SJCRH30 (cell line): ENCODE data around the gene ATP6V1G2. TPM values are rescaled to one million over a fixed set of nuclear protein-coding genes. Genes with fewer than 3 reads are reported as not detected.
"Not testable (repeated sequence)": the region's sequence is repeated elsewhere in the genome, so short reads cannot be mapped to it uniquely, and the experiment has no call there.

Experiments used
- DNase-seq, 2 experiments: peaks; one replicate each; pipeline ENCODE4 v3.0.0-alpha.2; 2015 to 2020
- H3K27ac ChIP-seq: fragments of 250-450 bp; sonication (Bioruptor Pico); 2 replicates; pipeline ENCODE4 v1.5.1; 2020; ENCODE audit warnings: mild to moderate bottlenecking, moderate library complexity
- H3K27me3 ChIP-seq: fragments of 250-450 bp; sonication (Bioruptor Pico); 2 replicates; pipeline ENCODE4 v1.5.1; 2020; ENCODE audit warnings: mild to moderate bottlenecking, moderate library complexity
- H3K36me3 ChIP-seq: fragments of 250-450 bp; sonication (Bioruptor Pico); 2 replicates; pipeline ENCODE4 v1.5.1; 2020; ENCODE audit warnings: mild to moderate bottlenecking, moderate library complexity
- H3K4me1 ChIP-seq: fragments of 250-450 bp; sonication (Bioruptor Pico); 2 replicates; pipeline ENCODE4 v1.5.1; 2020; ENCODE audit warnings: mild to moderate bottlenecking, moderate library complexity
- H3K4me3 ChIP-seq: fragments of 250-450 bp; sonication (Bioruptor Pico); 2 replicates; pipeline ENCODE4 v1.5.1; 2020; ENCODE audit warnings: mild to moderate bottlenecking, moderate library complexity
- H3K9me3 ChIP-seq: fragments of 250-450 bp; sonication (Bioruptor Pico); replicated peaks from 2 replicates; pipeline ENCODE4 v1.5.1; 2020; ENCODE audit warnings: mild to moderate bottlenecking, moderate library complexity
- total RNA-seq: library from RNA; depleted of rRNA; stranded (reverse); fragments of >200 nt; shearing (Covaris generic); gene quantifications from 2 replicates; pipeline ENCODE4 v1.2.3, GENCODE V29; 2014; rRNA removed

Gene ATP6V1G2
- total RNA-seq, 1 experiment from 2014 or later: 0.91 TPM

- DNase-seq: no peak
- Histone ChIP-seq H3K27me3 (no peaks in the 10 kb centered on the region), H3K36me3 (no peaks in the 10 kb centered on the region), H3K4me1 (no peaks in the 10 kb centered on the region), H3K4me3 (no peak overlapping the region), H3K9me3 (no peaks in the 10 kb centered on the region), H3K27ac (no peak overlapping the region)
Measured at GRCh38 chr6:31498748-31499147, 47.7 kb downstream of the ATP6V1G2 start.

- Histone ChIP-seq H3K9me3 (no peaks in the 10 kb centered on the region), H3K4me1 (no peaks in the 10 kb centered on the region), H3K36me3 (no peaks in the 10 kb centered on the region), H3K4me3 (no peak within 1 kb of the TSS), H3K27ac (no peak within 1 kb of the TSS), H3K27me3 (no peaks in the 10 kb centered on the region)
- DNase-seq: no peak
Measured at GRCh38 chr6:31497531-31498476, 48.6 kb downstream of the ATP6V1G2 start, which contains the start of gene MICB. TSS of gene MICB (plus strand) at chr6:31498145. CDS start at chr6:31498194, 49 bp downstream.

GRCh38 chr6:31496826-31497225 is 49.6 kb downstream of the ATP6V1G2 start:
- H3K27ac ChIP-seq, H3K9me3 ChIP-seq, H3K4me3 ChIP-seq, DNase-seq, H3K4me1 ChIP-seq, H3K36me3 ChIP-seq, H3K27me3 ChIP-seq: not testable (repeated sequence)

GRCh38 chr6:31495580-31495979 is 50.8 kb downstream of the ATP6V1G2 start:
- Histone ChIP-seq H3K27me3 (no peaks in the 10 kb centered on the region), H3K4me3 (no peak overlapping the region), H3K27ac (no peak overlapping the region), H3K9me3 (no peaks in the 10 kb centered on the region), H3K36me3 (no peaks in the 10 kb centered on the region), H3K4me1 (no peaks in the 10 kb centered on the region)
- no peak for DNase-seq

Other genes with a start within 250 kb of the ATP6V1G2 start
- gene HLA-B, start 189.4 kb downstream of the ATP6V1G2 start, total RNA-seq: not detected in 2 replicates
- 6.8 and 7.7 TPM in 2 replicates for gene MICA, start 143.0 kb downstream of the ATP6V1G2 start, total RNA-seq
- gene MICB, start 48.5 kb downstream of the ATP6V1G2 start, total RNA-seq: not detected in 2 replicates
- gene MCCD1, start 17.6 kb downstream of the ATP6V1G2 start, total RNA-seq: not detected in 2 replicates
- gene DDX39B, start 4.6 kb downstream of the ATP6V1G2 start, total RNA-seq: 673 and 762 TPM in 2 replicates
- 8.5 and 10.6 TPM in 2 replicates for gene NFKBIL1, start 1.0 kb upstream of the ATP6V1G2 start, total RNA-seq
- not detected in 2 replicates for gene LTA, start 25.7 kb upstream of the ATP6V1G2 start, total RNA-seq
- gene TNF, start 29.0 kb upstream of the ATP6V1G2 start, total RNA-seq: not detected in 2 replicates
- gene LTB, start 35.8 kb upstream of the ATP6V1G2 start, total RNA-seq: not detected in 2 replicates
- not detected in 2 replicates for gene LST1, start 39.7 kb upstream of the ATP6V1G2 start, total RNA-seq
- not detected in 2 replicates for gene NCR3, start 46.4 kb upstream of the ATP6V1G2 start, total RNA-seq
- not detected in 2 replicates for gene AIF1, start 68.6 kb upstream of the ATP6V1G2 start, total RNA-seq
- gene PRRC2A, start 74.1 kb upstream of the ATP6V1G2 start, total RNA-seq: 98.7 and 109 TPM in 2 replicates
- 165 and 188 TPM in 2 replicates for gene BAG6, start 106.1 kb upstream of the ATP6V1G2 start, total RNA-seq
- 1.8 and 2.0 TPM in 2 replicates for gene APOM, start 109.3 kb upstream of the ATP6V1G2 start, total RNA-seq
- 17.6 and 19.0 TPM in 2 replicates for gene C6orf47, start 114.2 kb upstream of the ATP6V1G2 start, total RNA-seq
- gene GPANK1, start 118.4 kb upstream of the ATP6V1G2 start, total RNA-seq: 19.5 and 23.6 TPM in 2 replicates
- gene CSNK2B, start 119.5 kb upstream of the ATP6V1G2 start, total RNA-seq: 197 and 208 TPM in 2 replicates
- 3.2 and 7.0 TPM in 2 replicates for gene LY6G5B, start 123.4 kb upstream of the ATP6V1G2 start, total RNA-seq
- 0.25 and 1.6 TPM in 2 replicates for gene LY6G5C, start 134.5 kb upstream of the ATP6V1G2 start, total RNA-seq
- 18.8 and 22.4 TPM in 2 replicates for gene ABHD16A, start 156.7 kb upstream of the ATP6V1G2 start, total RNA-seq
- not detected in 2 replicates for gene LY6G6F, start 160.3 kb upstream of the ATP6V1G2 start, total RNA-seq
- not detected in 2 replicates for gene LY6G6D, start 168.7 kb upstream of the ATP6V1G2 start, total RNA-seq
- not detected in 2 replicates for gene LY6G6C, start 175.1 kb upstream of the ATP6V1G2 start, total RNA-seq
- 0.47 TPM in 1 of 2 replicates, not detected in the other for gene MPIG6B, start 176.8 kb upstream of the ATP6V1G2 start, total RNA-seq
- gene DDAH2, start 182.7 kb upstream of the ATP6V1G2 start, total RNA-seq: 39.1 and 42.7 TPM in 2 replicates
- gene CLIC1, start 189.9 kb upstream of the ATP6V1G2 start, total RNA-seq: 210 and 234 TPM in 2 replicates
- 12.9 and 13.4 TPM in 2 replicates for gene MSH5, start 193.4 kb upstream of the ATP6V1G2 start, total RNA-seq
- 0.89 and 1.4 TPM in 2 replicates for gene SAPCD1, start 216.0 kb upstream of the ATP6V1G2 start, total RNA-seq
- gene VWA7, start 230.7 kb upstream of the ATP6V1G2 start, total RNA-seq: 0.28 and 0.34 TPM in 2 replicates
- gene VARS1, start 249.1 kb upstream of the ATP6V1G2 start, total RNA-seq: 42.5 and 45.8 TPM in 2 replicates